Activated CD8-positive, alpha-beta memory T cell treated with anti-CD3 and anti-CD28 coated beads, Interleukin-2, amount 10 ng/mL, durations not matched to agents 7 days and 5 days (primary cell): Measurements from ENCODE around the gene NUB1. TPM values are rescaled to one million over a fixed set of nuclear protein-coding genes. Genes with fewer than 3 reads are reported as not detected.

ENCODE experiments used
- ATAC-seq: fragments of 150-1000 bp; cut with Tn5 transposase; one replicate; pipeline ENCODE4 v1.10.0; 2021; ENCODE audit warnings: moderate library complexity
- CTCF ChIA-PET: fragments of 350-600 bp; sonication (Branson Sonifier 250); formaldehyde crosslinking; loops from one replicate; lab custom pipeline; 2021; ENCODE audit warnings: antibody characterized with exemption; lab: Charles Lee
- DNase-seq: peaks from one replicate; pipeline ENCODE4 v3.0.0-alpha.2; 2020
- H3K27ac Mint-ChIP-seq: one replicate; pipeline ENCODE4 v1.8.0; 2021; ENCODE audit warnings: mild to moderate bottlenecking, mixed read lengths
- H3K27me3 Mint-ChIP-seq: one replicate; pipeline ENCODE4 v1.8.0; 2021; ENCODE audit warnings: mixed read lengths
- H3K36me3 Mint-ChIP-seq: one replicate; pipeline ENCODE4 v1.8.0; 2021; ENCODE audit warnings: mild to moderate bottlenecking, mixed read lengths
- H3K4me1 Mint-ChIP-seq: one replicate; pipeline ENCODE4 v1.8.0; 2021; ENCODE audit warnings: mixed read lengths
- H3K4me3 Mint-ChIP-seq: one replicate; pipeline ENCODE4 v1.8.0; 2021; ENCODE audit warnings: mild to moderate bottlenecking, moderate library complexity, mixed read lengths
- H3K9me3 Mint-ChIP-seq: one replicate; pipeline ENCODE4 v1.8.0; 2022; ENCODE audit warnings: low read depth, mixed read lengths
- total RNA-seq, 2 experiments: library from RNA; stranded (reverse); gene quantifications; one replicate each; pipeline ENCODE4 v1.2.3, GENCODE V29; 2021

Gene NUB1
- total RNA-seq, 2 experiments from 2014 or later: 71.3 to 73.3 TPM

DNA sequence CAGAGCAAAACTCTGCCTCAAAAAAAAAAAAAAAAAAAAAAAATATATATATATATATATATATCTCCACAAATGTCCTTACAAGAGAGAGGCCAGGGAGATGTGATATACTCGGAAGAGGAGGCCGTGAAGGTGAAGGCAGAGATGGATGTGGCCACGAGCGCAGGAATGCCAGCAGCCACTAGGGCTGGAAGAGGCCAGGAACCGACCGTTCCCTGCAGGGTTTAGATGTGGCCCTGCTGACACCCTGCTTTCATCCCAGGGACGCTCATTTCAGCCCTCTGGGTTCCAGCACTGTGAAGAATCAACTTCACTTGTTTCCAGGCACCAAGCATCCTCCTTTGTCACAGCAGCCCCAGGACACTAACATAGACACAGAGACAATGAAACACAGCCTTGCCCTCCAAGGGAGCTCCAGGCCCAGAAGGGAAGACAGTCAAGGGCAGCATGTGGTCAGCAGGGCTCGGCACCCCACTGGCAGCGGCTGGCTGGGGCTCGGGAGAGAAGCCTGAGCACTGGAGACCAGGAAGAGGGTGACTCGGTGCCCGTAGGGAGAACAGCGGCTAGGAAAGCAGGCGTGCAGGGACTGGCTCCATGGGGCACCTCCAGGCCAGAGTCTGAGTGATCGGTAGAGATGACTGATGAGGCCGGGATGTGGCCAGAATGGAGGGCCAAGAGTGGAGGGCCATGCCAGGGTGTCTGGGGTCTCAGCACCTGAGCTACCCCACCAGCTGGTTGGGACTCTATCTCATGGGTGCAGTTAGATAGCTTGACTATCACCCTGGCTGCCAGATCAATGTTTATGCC, 60.6 kb downstream of the NUB1 start:
- Mint-ChIP-seq H3K27ac (no peak overlapping the region), H3K36me3 (no peaks in the 10 kb centered on the region), H3K9me3 (peaks cover 4% of the 10 kb centered on the region), H3K4me1 (peaks cover 12% of the 10 kb centered on the region), H3K27me3 (no peaks in the 10 kb centered on the region), H3K4me3 (no peak overlapping the region)
- ATAC-seq (no peak), DNase-seq (no peak)
- CTCF ChIA-PET: no interaction called here

DNA sequence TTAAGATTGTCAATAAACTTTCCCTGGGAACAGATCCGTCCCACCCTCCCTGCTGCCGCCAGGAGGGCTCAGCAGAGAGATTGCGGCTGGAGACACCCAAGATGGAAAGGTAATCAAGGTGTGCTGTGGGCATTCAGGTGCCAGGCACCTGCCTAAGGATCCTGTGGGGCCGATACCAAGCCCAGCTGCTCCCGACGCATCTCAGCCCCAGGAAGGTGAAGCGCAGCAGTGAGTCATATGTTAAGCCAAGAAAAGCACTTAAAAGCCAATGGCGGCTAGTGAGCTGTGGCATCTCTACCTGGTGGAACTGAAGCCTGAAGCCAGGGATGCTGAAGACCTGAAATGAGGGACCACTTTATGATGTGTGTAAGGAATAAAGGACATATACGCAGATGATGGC, 62.2 kb downstream of the NUB1 start:
- no peak for DNase-seq
- no peak overlapping the region for H3K27ac Mint-ChIP-seq

DNA sequence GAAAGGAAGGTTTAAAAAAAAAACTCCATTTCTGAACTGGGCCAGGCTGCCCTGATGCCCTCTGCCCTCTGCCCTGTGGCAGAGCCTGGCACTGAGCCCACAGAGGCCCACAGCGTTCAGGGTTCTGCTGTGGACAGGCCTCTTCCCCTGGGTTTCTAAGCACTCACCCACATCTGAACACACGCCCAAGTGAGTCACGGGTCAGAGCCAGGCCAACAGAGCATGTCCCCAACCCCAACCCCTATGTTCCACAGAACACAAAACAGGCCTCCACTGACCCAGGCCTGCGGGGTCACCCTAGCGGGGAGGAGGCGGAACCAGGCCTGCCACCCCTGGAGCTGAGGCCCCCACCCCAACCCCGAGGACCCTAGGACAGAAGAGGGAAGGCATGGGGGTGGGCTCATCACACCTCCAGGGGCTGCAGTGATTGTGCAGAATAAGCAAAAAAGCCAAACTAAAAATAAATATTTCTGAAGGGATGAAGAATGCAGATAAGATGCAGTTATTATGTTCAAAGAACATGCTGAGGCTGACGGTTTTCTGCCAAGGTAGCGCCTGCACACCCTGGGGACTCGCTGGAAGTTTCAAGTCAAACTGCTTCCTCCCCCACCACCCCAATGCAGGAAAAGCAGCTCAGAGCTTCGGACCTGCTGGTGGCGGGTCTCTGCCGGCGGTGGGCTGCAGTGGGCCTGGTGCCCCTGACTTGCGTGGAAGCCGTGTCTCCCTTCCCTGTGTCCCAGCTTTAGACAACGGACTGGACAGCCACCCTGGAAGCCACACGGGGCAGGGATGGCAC, 62.8 kb downstream of the NUB1 start:
- Mint-ChIP-seq H3K4me1 (peaks cover 14% of the 10 kb centered on the region), H3K4me3 (no peak overlapping the region), H3K27ac (no peak overlapping the region), H3K36me3 (no peaks in the 10 kb centered on the region), H3K27me3 (peaks cover 11% of the 10 kb centered on the region), H3K9me3 (no peaks in the 10 kb centered on the region)
- no peak for DNase-seq
- CTCF ChIA-PET: no interaction called here
- ATAC-seq: no peak

More for the DNA sequence above, 62.2 kb downstream of the NUB1 start:
- peaks cover 9% of the 10 kb centered on the region for H3K4me1 Mint-ChIP-seq
- H3K27me3 Mint-ChIP-seq: peaks cover 7% of the 10 kb centered on the region
- no peaks in the 10 kb centered on the region for H3K9me3 Mint-ChIP-seq
- CTCF ChIA-PET: no interaction called here
- H3K4me3 Mint-ChIP-seq: no peak overlapping the region
- H3K36me3 Mint-ChIP-seq: no peaks in the 10 kb centered on the region
- no peak for ATAC-seq

DNA sequence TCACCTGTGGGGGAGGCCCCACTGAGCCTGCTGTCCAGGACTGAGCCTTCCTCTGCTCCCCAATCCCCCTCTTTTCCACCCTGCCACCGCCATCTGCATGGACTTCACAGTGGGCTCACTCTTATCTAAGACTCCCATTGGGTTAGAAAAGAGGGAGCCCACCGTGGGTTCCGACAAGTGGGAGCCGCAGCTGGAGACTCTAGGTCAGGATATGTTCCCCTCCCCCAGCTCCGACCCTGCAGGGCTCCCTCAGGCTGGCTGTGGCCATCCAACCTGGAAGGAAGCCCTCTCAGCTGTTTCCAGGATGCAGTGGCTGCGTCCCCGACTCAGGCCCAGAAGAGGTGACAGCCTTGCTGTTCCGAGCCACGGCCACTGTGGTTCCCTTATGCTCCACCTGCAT, 63.4 kb downstream of the NUB1 start:
- H3K36me3 Mint-ChIP-seq: no peaks in the 10 kb centered on the region
- H3K4me3 Mint-ChIP-seq: no peak overlapping the region
- DNase-seq: no peak
- H3K27ac Mint-ChIP-seq: no peak overlapping the region
- H3K4me1 Mint-ChIP-seq: peaks cover 14% of the 10 kb centered on the region
- no peaks in the 10 kb centered on the region for H3K9me3 Mint-ChIP-seq
- ATAC-seq: no peak
- H3K27me3 Mint-ChIP-seq: peaks cover 11% of the 10 kb centered on the region
- CTCF ChIA-PET: no interaction called here

DNA sequence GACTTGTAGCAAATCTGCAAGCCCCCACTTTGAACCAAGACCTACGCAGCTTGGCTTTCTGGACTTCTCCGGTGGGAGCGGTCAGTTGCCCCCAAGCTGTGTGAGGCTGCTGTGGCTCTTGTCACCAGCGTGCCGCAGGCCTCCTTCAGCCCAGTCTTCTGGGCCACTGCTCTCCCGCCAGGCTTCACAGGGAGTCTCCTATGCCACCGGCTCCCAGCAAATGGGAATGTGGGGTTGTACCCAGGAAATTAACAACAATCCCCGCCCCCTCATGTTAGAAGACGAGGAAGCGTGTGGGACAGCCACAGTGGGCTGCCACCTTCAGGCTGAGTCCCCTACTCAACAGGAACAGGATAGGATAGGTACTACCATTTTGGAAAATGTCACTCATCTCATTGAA, 64.0 kb downstream of the NUB1 start:
- Mint-ChIP-seq H3K4me1 (peaks cover 14% of the 10 kb centered on the region), H3K9me3 (no peaks in the 10 kb centered on the region), H3K4me3 (no peak overlapping the region), H3K27me3 (peaks cover 15% of the 10 kb centered on the region), H3K27ac (no peak overlapping the region), H3K36me3 (no peaks in the 10 kb centered on the region)
- CTCF ChIA-PET: interaction anchor here (2.4 kb wide), 1 partner anchor 43 kb away, joined by 8 read pairs; no protein-coding TSS in a partner anchor
- DNase-seq (no peak), ATAC-seq (no peak)

DNA sequence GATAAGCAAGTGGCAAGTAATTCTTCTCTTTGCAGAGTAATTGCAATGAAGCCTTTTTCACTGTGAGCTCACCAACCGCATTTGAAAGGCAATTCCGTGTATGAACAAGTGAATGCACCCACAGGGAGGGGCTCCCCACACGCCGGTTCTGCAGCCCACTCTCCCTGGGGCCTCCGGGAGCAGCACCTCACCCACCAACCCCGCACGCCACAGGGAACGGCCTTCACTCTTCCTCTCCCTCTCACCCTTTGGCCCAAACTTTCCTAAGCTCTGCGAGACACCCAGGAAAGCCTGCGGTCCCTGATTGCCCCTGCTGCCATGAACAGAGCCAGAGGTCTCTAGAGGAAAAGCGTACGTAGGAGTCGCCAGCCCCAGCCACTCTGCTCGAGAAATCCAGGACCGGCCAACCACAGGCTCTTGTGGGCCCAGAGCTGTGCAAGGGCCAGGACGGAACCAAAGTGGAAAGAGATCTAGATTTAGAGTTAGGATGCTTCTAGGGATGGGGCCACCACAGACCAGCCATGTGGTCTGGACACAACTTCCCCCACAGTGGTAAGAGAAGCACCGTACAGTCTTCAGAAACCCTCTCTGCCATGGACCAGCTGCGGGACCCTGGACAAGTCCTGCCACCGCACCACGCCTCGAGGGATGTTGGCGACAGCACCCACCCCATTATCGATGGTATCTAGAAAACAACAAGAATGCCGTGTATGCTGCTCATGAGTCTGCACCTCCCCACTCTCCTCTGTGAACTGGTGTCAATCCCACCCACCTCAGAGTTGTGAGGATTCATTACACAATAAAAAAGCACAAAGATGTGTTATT, 64.7 kb downstream of the NUB1 start:
- no peak for DNase-seq
- Mint-ChIP-seq H3K36me3 (no peaks in the 10 kb centered on the region), H3K9me3 (no peaks in the 10 kb centered on the region), H3K4me3 (no peak overlapping the region), H3K27ac (no peak overlapping the region), H3K27me3 (peaks cover 21% of the 10 kb centered on the region), H3K4me1 (peaks cover 16% of the 10 kb centered on the region)
- no peak for ATAC-seq
- CTCF ChIA-PET: interaction anchor here (2.4 kb wide), 1 partner anchor 42 kb away, joined by 8 read pairs; no protein-coding TSS in a partner anchor

DNA sequence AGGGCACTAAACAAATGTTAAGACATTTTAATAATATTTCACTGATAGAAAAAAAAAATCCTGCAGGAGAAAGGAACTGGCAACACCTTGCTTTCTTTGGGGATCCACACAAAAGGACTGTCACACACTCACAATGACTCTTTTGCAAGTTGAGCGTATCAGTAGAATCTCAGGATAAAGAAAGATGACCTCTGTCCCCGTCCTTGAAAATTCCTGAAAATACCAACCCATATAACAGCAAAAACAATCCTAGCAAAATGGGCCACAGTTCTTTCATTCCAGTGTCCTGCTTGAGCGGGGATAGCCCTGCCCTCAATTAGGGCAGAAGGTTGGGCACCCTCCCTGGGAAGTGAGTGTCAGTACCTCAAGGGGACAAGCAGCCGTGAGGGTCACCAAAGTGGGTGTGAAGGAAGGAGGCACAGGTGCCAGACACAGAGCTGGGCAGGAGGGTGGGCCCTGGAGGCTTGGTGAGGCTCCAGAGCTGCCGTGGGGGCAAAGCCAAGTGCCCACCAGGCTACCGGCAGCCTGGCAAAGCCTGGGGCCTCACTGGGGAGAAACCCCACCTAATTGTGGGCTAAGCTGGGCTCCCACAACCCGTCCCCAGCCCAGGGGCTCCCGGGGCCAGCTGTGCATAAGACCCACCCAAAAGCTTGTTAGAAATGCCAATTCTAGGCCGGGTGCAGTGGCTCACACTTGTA, 65.4 kb downstream of the NUB1 start:
- Mint-ChIP-seq H3K36me3 (no peaks in the 10 kb centered on the region), H3K4me1 (peaks cover 16% of the 10 kb centered on the region), H3K4me3 (no peak overlapping the region), H3K9me3 (no peaks in the 10 kb centered on the region), H3K27ac (no peak overlapping the region), H3K27me3 (peaks cover 29% of the 10 kb centered on the region)
- ATAC-seq: no peak
- no peak for DNase-seq
- CTCF ChIA-PET: interaction anchor here (2.4 kb wide), 1 partner anchor 41 kb away, joined by 8 read pairs; no protein-coding TSS in a partner anchor

DNA sequence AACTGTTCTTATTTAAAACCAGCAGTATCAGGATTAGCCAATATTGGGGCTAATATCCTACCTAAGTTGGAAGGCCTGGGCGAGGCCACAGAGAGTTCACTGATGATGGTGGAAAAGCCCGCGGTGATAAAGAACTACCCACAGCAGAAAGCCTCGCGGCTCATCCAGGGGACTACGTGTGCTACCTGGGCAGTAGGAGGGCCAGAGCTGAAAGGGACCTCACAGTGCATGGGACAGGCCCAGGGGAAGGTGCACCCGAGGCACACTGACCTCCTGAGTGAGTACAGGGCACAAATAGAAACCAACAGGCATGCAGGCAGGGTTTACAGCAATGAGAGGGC, 66.9 kb downstream of the NUB1 start:
- Mint-ChIP-seq H3K4me3 (no peak overlapping the region), H3K4me1 (peaks cover 16% of the 10 kb centered on the region), H3K36me3 (no peaks in the 10 kb centered on the region), H3K27ac (peak overlapping the region; percentile 54), H3K27me3 (peaks cover 43% of the 10 kb centered on the region), H3K9me3 (no peaks in the 10 kb centered on the region)
- DNase-seq (no peak), ATAC-seq (no peak)
- CTCF ChIA-PET: interaction anchor here (1.7 kb wide), 1 partner anchor 58 kb away, joined by 3 read pairs; no protein-coding TSS in a partner anchor

DNA sequence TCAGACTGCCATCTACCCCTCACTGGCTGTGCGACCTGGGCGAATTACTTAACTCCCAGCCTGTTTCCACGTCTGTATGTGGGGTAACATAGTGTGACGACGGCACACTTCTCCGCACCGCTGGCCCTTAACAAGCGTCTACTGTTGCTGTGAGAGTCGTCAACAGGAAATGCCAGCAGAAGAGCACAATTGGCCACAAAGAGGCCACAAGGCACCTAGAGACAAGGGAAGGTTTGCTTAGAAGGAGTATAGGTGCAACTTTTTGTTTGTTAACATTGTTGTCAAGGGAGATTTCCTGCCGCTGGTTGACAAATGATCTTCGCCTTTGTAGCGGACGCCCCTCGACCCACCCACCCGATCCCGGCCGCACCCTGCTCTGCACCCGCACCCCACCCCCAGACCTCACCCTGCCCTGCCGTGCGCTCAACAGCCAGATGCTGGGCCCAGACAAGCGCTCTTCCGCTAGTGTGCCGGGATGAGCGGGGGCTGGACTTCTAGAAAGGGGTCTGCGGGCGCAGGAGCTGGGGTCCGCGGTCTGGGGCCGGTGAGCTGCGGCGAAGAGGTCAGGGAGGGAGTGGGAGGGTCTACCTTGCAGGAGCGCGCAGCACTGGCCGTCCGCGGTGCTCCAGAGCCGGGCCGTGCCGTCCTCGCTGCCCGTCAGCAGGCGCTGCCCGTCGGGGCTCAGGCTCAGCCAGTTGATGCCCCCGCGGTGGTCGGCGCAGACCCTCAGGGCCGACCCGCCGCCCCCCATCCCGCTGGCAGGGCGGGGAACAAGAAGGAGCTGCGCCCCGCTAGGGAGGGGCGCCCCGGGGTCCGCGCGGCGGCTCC, 67.4 kb downstream of the NUB1 start:
- peaks cover 17% of the 10 kb centered on the region for H3K4me1 Mint-ChIP-seq
- DNase-seq (peak; percentile 74), ATAC-seq (peak; percentile 80)

DNA sequence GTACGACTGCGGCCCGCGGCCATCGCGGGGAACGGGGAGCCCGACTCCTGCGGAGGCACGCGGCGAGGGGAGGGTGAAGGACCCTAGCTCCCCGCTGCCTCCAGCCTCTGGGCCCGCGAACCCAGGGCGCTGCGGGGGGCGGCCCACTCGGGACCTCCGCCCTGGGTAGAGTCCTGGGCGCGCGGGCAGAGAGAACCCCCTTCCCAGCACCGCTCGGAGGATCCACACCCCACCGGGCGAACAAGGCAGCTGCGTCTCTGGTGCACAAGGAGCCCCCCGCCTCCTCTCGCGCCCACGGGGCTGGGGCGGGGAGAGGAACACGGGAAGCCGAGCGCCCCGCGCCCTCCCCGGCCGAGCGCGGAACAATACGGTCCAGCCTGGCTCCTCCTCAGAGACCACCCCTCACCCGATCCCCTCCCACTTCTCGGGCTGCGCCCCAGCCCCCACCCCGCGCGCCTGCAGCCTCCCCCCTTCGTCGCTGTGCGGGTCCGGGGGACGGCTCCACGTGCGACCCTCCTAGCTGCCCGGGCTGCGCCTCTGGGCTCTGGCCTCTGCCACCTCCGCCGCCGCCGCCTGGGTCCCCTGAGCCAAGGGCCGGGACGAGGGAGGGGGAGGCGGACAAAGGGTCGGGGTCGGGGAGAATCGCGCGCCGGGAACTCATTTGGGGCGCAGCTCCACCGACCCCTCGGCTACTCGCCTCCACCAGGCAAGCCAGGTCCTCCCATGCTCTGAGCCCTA, 68.2 kb downstream of the NUB1 start, which contains the start of gene WDR86:
TSS of gene WDR86 (minus strand) at position 372 of the 738 bp plus-strand sequence. CDS start 449 bp downstream, outside the sequence.
- H3K27ac Mint-ChIP-seq: peak within 1 kb of the TSS; percentile 54
- H3K4me3 Mint-ChIP-seq: peak within 1 kb of the TSS; percentile 45
- DNase-seq (no peak), ATAC-seq (peak; percentile 10)
- H3K36me3 Mint-ChIP-seq: no peaks in the 10 kb centered on the region
- no peaks in the 10 kb centered on the region for H3K9me3 Mint-ChIP-seq
- H3K27me3 Mint-ChIP-seq: peaks cover 54% of the 10 kb centered on the region
- CTCF ChIA-PET: interaction anchor here (0.6 to 1.7 kb wide), 3 partner anchors 38 to 59 kb away, joined by 3 read pairs; no protein-coding TSS in a partner anchor
- peaks cover 19% of the 10 kb centered on the region for H3K4me1 Mint-ChIP-seq

More for the DNA sequence above, 67.4 kb downstream of the NUB1 start:
- Mint-ChIP-seq H3K9me3 (no peaks in the 10 kb centered on the region), H3K27ac (peak overlapping the region; percentile 54), H3K36me3 (no peaks in the 10 kb centered on the region), H3K27me3 (peaks cover 49% of the 10 kb centered on the region), H3K4me3 (peak overlapping the region; percentile 45)
- CTCF ChIA-PET: interaction anchor here (0.7 to 1.7 kb wide), 2 partner anchors 39 to 58 kb away, joined by 3 read pairs; no protein-coding TSS in a partner anchor
